ENCODE measurements around the gene RAB6B.
A peak's percentile ranks its signal among the peaks of the same experiment; 100 is the strongest.

Gene RAB6B

DNA sequence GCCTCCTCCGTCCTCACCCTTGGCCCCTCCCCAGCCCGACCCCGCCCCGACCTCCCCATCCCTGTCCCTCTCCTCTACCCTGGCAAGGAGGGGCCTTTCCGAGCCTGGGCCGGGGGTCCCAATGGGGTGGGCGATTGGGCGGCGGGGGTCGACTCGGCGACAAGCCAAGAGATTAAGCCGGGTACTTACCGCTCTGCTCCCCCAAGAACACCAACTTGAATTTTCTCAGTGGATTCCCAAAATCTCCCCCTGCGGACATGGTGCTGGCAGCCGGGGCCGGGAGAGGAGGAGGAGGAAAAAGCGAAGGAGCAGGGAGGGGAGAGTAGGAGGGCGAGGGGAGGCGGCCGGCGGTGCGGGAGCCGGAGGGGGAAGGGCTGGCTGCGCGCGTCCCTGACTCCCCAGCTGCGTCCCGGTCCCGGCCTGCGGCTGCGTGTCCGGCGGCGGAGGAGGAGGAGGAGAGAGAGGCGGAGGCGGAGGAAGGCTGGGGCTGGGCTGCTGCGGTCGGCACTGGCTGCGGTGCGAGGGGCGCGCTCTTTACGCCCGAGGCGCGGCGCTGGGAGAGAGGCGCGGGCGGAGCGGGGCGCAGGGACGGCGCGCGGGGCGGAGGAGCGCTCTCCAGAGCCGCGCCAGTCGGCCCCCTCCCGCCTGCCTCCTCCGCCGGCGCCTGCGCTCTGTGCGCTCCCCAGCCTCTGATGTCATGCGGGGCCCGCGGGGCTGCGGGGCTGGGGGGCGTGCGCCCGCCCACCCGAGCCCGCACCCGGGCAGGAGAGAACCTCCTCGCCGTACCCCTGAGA lies at the start of gene RAB6B:
Gene RAB6B (minus strand): TSS at position 675 of the 794 bp plus-strand sequence. CDS start 416 bp downstream, at position 259.
- peak; percentile 70 for DNase-seq

- DNase-seq, result no peak
Measured at GRCh38 chr3:133944641-133945380, 49.1 kb upstream of the RAB6B start.

DNA sequence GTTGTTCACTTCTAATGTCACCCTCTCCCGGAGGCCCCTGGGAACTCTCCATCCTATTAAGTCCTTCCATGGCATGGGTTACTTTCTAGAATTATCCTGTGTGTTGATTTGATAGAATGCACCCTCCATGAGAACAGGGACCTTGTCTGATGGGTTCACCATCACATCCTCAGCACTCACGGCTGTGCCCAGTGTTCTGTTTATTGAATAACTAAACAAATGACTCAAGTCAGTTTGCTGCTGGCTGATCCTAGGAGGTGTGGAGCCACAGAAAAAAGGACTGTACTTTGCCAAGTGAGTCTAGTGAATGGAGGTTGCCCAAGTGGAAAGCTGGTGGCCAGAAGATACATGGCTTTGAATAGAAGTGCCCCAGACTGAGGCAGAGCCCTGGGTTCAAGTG lies 48.5 kb upstream of the RAB6B start:
- DNase-seq, result no peak

GRCh38 chr3:133943639-133944141 lies 48.0 kb upstream of the RAB6B start:
- no peak for DNase-seq

DNA sequence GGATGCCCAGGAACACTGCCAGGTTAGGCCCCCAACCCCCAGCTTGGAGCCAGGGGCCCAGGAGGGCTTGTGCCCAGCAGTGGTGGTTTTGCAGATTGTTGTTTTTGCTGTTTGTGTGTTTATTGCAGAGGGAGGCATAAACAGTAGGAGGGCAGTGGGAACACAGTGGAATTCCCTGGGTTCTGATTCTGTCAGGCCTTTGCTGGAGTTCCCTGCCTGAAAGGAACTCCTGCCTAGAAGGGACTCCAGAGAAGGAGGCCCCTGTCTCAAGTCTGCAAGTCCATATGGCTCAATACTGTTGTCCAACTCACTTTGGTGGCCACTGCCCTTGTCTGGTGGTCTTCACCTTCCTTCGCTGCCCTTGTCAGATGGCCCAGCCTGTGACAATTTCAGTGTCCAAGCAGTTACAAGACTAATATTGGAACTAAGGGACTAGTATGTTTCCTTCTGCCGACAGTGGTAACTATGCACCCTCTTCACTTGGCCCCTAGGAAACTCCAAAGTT lies 47.4 kb upstream of the RAB6B start:
- DNase-seq, result no peak

- no peak for DNase-seq
Measured at GRCh38 chr3:133941415-133941821, 45.7 kb upstream of the RAB6B start.

- no peak for DNase-seq
Measured at GRCh38 chr3:133940536-133940935, 44.9 kb upstream of the RAB6B start.

DNA sequence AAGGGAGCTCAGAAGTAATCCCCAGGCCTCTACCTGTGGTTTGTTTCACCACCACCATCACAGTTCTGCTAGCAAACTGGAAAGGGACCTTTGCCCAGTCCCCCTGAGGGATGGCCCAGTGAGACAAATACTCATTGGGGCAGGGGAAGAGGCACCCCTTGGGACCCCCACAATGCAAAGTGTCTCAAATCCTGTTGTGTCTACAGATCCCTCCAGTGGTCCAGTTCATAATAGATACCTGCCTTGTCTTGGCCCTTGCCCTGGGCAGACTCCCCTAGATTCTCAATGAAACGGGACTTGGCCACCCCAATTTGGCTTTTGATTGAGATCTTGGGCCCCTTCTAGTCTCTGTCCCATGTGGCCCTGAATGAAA lies 43.8 kb upstream of the RAB6B start:
- DNase-seq, result no peak

DNA sequence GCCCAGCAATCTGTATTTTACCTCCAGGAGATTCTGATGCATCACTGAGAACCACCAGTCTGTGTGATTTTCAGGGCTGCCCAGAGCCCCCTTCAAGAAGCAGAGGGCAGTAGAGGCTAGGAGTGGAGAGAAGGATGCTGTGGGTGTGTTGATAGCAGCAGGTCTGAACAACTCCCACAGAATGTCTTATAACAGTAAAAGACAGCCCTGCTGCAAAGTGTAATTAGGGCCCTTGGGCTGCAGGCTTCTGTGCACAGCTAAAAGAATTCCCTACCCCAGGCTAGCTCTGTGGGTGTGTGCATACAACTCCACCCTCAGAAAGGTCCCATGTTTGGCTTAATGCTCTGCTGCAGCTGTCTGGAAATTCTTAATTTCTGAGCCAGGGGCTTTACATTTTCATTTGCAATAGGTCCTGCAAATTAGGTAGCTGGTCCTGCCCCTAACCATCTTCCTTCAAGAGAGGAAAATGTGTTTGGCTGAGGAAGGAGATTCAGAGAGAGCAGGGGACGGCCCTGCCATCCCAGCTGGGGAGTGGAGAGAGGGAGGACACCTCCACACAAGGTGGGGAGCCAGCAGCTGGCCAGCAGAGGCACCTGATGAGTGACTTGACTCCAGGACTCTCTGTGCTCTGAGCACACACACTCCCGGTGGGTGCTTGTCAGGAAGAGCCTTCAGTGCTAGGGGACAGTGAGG lies 43.2 kb upstream of the RAB6B start:
- DNase-seq, result no peak

DNA sequence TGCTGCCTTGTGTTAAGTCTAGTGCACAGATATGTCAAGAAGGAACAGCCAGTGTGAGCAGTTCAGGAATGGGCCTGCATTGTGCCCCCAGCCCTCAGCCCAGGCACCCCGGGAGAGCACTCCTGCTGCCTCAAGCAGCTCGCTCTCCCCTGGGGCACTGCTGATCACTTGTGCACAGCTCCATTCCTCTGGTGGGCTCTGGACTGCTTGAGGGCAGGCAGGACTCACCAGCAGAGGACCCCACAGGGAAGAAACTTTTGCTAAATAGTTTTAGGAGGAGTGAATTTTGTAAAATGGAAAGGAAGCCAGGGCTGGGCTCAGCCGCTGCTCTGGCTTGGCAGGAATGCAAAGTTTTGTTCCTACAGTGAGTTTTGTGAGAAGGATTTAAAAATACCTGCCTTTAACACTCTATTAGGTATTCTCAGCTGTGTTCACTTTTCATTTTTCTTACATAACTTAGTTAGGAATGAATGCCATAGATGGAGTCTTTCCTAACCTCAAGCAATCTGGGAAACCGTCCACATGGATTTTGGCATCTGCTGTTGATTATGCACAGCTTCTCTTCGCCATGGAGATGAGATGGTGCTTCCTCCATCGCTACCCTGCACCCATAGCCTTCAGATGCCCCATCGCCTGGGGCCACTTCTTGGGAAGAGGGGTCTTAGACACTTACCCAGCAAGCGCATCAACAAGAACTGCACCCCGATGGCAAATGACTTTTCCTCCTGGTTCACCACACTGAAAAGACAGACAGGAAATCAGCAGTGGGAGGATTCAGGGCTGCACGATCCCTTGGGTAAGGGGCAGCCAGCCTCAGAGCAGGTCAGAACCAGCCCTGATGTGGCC lies 42.3 kb upstream of the RAB6B start:
- DNase-seq, result no peak

DNA sequence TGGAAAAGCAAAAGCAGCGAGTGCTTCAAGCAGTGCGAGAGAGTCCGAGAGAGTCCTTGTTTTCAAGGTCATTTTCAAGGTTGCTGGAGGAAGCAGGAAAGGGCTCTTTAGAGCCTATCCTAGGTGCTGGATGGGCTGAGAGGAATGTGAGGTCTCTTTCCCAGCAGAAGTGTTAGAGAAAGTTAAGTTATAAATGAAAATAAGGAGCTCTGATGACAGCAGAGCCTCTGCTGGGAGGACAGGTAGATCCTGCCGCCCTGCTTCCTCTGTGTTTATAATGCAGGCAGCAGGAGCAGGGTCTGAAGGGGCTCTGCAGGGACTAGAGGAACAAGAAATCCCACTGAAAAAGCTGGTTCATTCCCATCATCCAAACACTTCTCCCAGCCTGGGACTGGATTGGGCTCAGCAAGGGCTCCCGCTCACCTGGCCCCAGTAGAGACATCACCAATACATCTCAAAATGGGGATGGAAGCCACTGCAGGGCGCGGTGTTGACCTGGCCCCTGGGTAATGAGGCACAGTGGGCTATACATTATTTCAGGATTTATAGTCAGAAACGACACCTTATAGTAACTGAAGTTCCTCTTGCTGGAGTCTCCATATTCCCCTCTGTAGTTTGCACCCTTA lies 41.5 kb upstream of the RAB6B start:
- DNase-seq, result no peak

DNA sequence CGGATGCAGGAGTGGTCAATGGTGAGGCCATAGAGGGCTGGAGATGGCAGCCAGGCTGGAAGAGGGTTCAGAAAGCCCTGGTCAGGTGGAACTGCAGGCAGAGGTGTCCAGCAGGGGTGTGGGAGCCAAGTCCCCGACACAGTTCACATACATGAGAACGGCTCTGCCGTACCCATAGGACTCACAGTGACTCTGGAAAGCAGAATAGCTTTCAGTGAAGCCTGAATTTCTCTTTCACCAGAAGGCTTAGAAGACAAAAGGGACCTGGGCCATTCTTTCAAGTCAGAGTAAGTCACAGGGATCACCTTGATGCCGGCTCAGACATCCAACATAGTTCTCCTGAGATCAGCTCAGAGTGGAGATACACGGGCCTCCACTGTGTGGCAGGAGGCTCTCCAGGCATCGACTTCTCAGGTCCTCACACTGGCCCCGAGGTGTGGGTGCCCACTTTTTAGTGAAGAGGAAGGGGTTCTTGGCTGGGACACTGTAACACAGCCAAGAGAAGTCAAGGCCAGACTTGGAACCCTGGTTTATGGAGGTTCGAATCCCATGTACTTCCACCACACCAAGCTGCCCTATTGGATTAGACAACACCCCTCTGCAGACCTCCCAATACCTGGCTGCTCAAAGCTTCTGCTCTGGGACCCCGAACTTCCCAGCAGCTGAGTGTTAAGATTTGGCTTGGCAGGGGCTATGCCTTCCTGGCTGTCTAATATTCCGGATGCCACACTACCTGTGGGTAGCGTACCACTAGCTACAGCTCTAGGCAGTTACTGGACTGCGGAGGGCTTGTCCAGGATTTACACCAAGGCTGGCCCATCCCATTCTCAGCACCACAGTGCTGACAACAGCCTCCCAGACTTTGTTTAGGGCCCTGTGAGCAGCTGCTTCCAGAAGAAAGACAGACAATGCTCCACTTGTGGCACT lies 40.4 kb upstream of the RAB6B start:
- DNase-seq, result no peak

GRCh38 chr3:133934996-133935842 lies 39.5 kb upstream of the RAB6B start:
- no peak for DNase-seq

- no peak for DNase-seq
Measured at GRCh38 chr3:133934073-133934970, 38.6 kb upstream of the RAB6B start.

GRCh38 chr3:133933097-133934024 lies 37.7 kb upstream of the RAB6B start:
- DNase-seq, result no peak

DNA sequence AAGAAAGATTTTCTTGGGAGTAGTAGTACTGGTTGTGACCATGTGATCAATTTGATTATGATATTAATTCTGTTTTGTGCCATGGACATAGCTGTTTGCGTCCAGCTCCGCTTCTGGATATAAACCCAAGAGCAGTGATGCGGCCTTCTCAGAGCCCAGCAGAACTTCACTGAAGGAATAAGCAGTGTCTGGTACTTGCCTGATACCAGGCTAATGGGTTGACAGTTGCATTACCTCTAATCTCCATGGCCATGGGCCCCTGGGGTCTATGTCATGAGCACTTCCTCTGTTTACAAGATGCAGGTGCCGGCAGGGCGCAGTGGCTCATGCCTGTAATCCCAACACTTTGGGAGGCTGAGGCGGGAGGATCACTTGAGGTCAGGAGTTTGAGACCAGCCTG lies 36.3 kb upstream of the RAB6B start:
- no peak for DNase-seq

GRCh38 chr3:133931084-133931483 lies 35.4 kb upstream of the RAB6B start:
- no peak for DNase-seq
